Neural cell (in vitro differentiated cells): ENCODE data around the gene MBD5. TPM values are rescaled to one million over a fixed set of nuclear protein-coding genes. Genes with fewer than 3 reads are reported as not detected.

Experiments used
- H2AFZ ChIP-seq: fragments of 200-600, 300-800 bp; sonication (generic), shearing (Covaris generic); 2 replicates; pipeline ENCODE4 v1.6.0; 2014; ENCODE audit warnings: low read depth, mild to moderate bottlenecking, antibody characterized with exemption, low read length, moderate library complexity
- H3F3A ChIP-seq: fragments of 200-600 bp; shearing (Covaris generic); 2 replicates; pipeline ENCODE4 v1.6.1; 2016; ENCODE audit warnings: mild to moderate bottlenecking, moderate library complexity, mixed read lengths, antibody characterized with exemption, low read length; ENCODE audit not compliant: insufficient read depth, poor library complexity, severe bottlenecking
- H3K27ac ChIP-seq: fragments of 200-600, 300-800 bp; sonication (generic), shearing (Covaris generic); 2 replicates; pipeline ENCODE4 v1.5.1; 2014; ENCODE audit warnings: mild to moderate bottlenecking, low read length, moderate library complexity
- H3K27me3 ChIP-seq: fragments of 300-800, 200-600 bp; sonication (generic), shearing (Covaris generic); 2 replicates; pipeline ENCODE4 v1.6.0; 2014; ENCODE audit warnings: mild to moderate bottlenecking, low read depth, low read length, moderate library complexity; ENCODE audit not compliant: insufficient read depth
- H3K36me3 ChIP-seq: fragments of 300-800, 200-600 bp; sonication (generic), shearing (Covaris generic); 2 replicates; pipeline ENCODE4 v1.5.1; 2014; ENCODE audit warnings: mild to moderate bottlenecking, antibody characterized with exemption, low read length, moderate library complexity; ENCODE audit not compliant: insufficient read depth
- H3K4me2 ChIP-seq: fragments of 300-800, 200-600 bp; sonication (generic), shearing (Covaris generic); 2 replicates; pipeline ENCODE4 v1.6.0; 2014; ENCODE audit warnings: mild to moderate bottlenecking, low read length
- H3K4me3 ChIP-seq: fragments of 300-800, 200-600 bp; sonication (generic), shearing (Covaris generic); 2 replicates; pipeline ENCODE4 v1.5.1; 2014; ENCODE audit warnings: mild to moderate bottlenecking, low read length, moderate library complexity
- H3K79me2 ChIP-seq: fragments of 200-600 bp; shearing (Covaris generic); replicated peaks from 2 replicates; pipeline ENCODE4 v1.6.0; 2014; ENCODE audit warnings: mild to moderate bottlenecking, low read length, moderate library complexity; ENCODE audit not compliant: insufficient read depth
- H3K9ac ChIP-seq: fragments of 300-800, 200-600 bp; sonication (generic), shearing (Covaris generic); 2 replicates; pipeline ENCODE4 v1.6.1; 2016; ENCODE audit warnings: mild to moderate bottlenecking, low read length, mixed read lengths
- H3K9me2 ChIP-seq: fragments of 200-600 bp; shearing (Covaris generic); 2 replicates; pipeline ENCODE4 v1.6.1; 2016; ENCODE audit warnings: mild to moderate bottlenecking, low read length, mixed read lengths; ENCODE audit not compliant: insufficient read depth
- H3K9me3 ChIP-seq: fragments of 200-600, 300-800 bp; sonication (generic), shearing (Covaris generic); 2 replicates; pipeline ENCODE4 v1.6.1; 2016; ENCODE audit warnings: mild to moderate bottlenecking, mixed run types, low read length, moderate library complexity, mixed read lengths
- H4K20me1 ChIP-seq: fragments of 200-600 bp; shearing (Covaris generic); 2 replicates; pipeline ENCODE4 v1.6.1; 2016; ENCODE audit warnings: mild to moderate bottlenecking, mixed run types; ENCODE audit not compliant: insufficient read depth
- CTCF ChIP-seq: fragments of 450-650 bp; IDR thresholded peaks from 2 replicates; pipeline ENCODE4 v1.5.1; 2014; ENCODE audit warnings: antibody characterized with exemption, mild to moderate bottlenecking, moderate library complexity; ENCODE audit not compliant: poor library complexity, severe bottlenecking
- EP300 ChIP-seq: fragments of 450-650 bp; conservative IDR thresholded peaks from 2 replicates; pipeline ENCODE4 v1.6.1; 2014; ENCODE audit warnings: antibody characterized with exemption, mild to moderate bottlenecking, moderate library complexity; ENCODE audit not compliant: poor library complexity, severe bottlenecking
- EZH2 ChIP-seq: fragments of 200-600, 300-800 bp; shearing (Covaris generic), sonication (generic); IDR thresholded peaks from 2 replicates; pipeline ENCODE4 v1.6.1; 2014; ENCODE audit warnings: antibody characterized with exemption, low read length, borderline replicate concordance, mild to moderate bottlenecking; ENCODE audit not compliant: insufficient read depth, poor library complexity, severe bottlenecking
- MXI1 ChIP-seq: fragments of 450-650 bp; conservative IDR thresholded peaks from 2 replicates; pipeline ENCODE4 v1.6.1; 2014; ENCODE audit warnings: antibody characterized with exemption, mild to moderate bottlenecking; ENCODE audit not compliant: poor library complexity, severe bottlenecking
- POLR2AphosphoS5 ChIP-seq: IDR thresholded peaks from 2 replicates; pipeline ENCODE4 v1.6.1; 2012
- RAD21 ChIP-seq: fragments of 450-650 bp; conservative IDR thresholded peaks from 2 replicates; pipeline ENCODE4 v1.6.1; 2014; ENCODE audit warnings: antibody characterized with exemption, mild to moderate bottlenecking, moderate library complexity
- REST ChIP-seq: IDR thresholded peaks from 2 replicates; pipeline ENCODE4 v1.6.1; 2012; ENCODE audit warnings: borderline replicate concordance
- SMC3 ChIP-seq: fragments of 450-650 bp; conservative IDR thresholded peaks from 2 replicates; pipeline ENCODE4 v1.6.1; 2014; ENCODE audit warnings: antibody characterized with exemption, mild to moderate bottlenecking, moderate library complexity; ENCODE audit not compliant: poor library complexity
- TAF1 ChIP-seq: IDR thresholded peaks from 2 replicates; pipeline ENCODE4 v1.6.1; 2012; ENCODE audit warnings: low read depth
- polyA plus RNA-seq: library from polyadenylated mRNA; depleted of rRNA; stranded (reverse); fragments of >200 nt; gene quantifications from 2 replicates; pipeline ENCODE4 v1.2.3, GENCODE V29; 2014

Gene MBD5
- polyA plus RNA-seq, 1 donor from 2014 or later: 9.7 TPM

GRCh38 chr2:148234143-148234542 lies 213.3 kb downstream of the MBD5 start:
- no peak for TF ChIP-seq POLR2AphosphoS5
- no peak for TF ChIP-seq RAD21
- no peak for TF ChIP-seq SMC3
- no peak for TF ChIP-seq EP300
- no peak for TF ChIP-seq TAF1
- TF ChIP-seq EZH2: no peak
- no peak for TF ChIP-seq REST
- no peak for TF ChIP-seq CTCF
- no peak for TF ChIP-seq MXI1

GRCh38 chr2:148237911-148238310 lies 217.0 kb downstream of the MBD5 start:
- Histone ChIP-seq H3K36me3 (peaks cover 4% of the 10 kb centered on the region), H3K79me2 (no peaks in the 10 kb centered on the region)

More at GRCh38 chr2:148234143-148234542, 213.3 kb downstream of the MBD5 start:
- no peaks in the 10 kb centered on the region for H3K79me2 ChIP-seq
- H4K20me1 ChIP-seq: no peaks in the 10 kb centered on the region
- no peak overlapping the region for H3K27ac ChIP-seq
- H3K9me3 ChIP-seq: no peaks in the 10 kb centered on the region
- no peak overlapping the region for H3K4me2 ChIP-seq
- H3F3A ChIP-seq: no peaks in the 10 kb centered on the region
- H3K27me3 ChIP-seq: no peaks in the 10 kb centered on the region
- no peaks in the 10 kb centered on the region for H3K9me2 ChIP-seq
- H2AFZ ChIP-seq: no peak overlapping the region
- H3K36me3 ChIP-seq: peaks cover 4% of the 10 kb centered on the region
- H3K9ac ChIP-seq: no peak overlapping the region
- H3K4me3 ChIP-seq: no peak overlapping the region

More at GRCh38 chr2:148237911-148238310, 217.0 kb downstream of the MBD5 start:
- H3K9me2 ChIP-seq: no peaks in the 10 kb centered on the region
- H3F3A ChIP-seq: no peaks in the 10 kb centered on the region
- H4K20me1 ChIP-seq: no peaks in the 10 kb centered on the region
- H3K4me3 ChIP-seq: no peak overlapping the region
- H3K27me3 ChIP-seq: no peaks in the 10 kb centered on the region
- no peak overlapping the region for H3K4me2 ChIP-seq
- H3K9ac ChIP-seq: no peak overlapping the region
- TF ChIP-seq CTCF (no peak), TAF1 (no peak)
- no peak overlapping the region for H3K27ac ChIP-seq
- H2AFZ ChIP-seq: no peak overlapping the region
- H3K9me3 ChIP-seq: peaks cover 5% of the 10 kb centered on the region
